HG03280 (cell line): ENCODE measurements around the gene RAD54L2.
A peak's percentile ranks its signal among the peaks of the same experiment; 100 is the strongest.
"Not testable (repeated sequence)": the region's sequence is repeated elsewhere in the genome, so short reads cannot be mapped to it uniquely, and the experiment has no call there.

Experiments used
- ATAC-seq: cut with Tn5 transposase; IDR thresholded peaks from one replicate; pipeline ENCODE4 v1.9.1; 2021; ENCODE audit warnings: mild to moderate bottlenecking, moderate library complexity; ENCODE audit not compliant: unreplicated experiment

Gene RAD54L2

DNA sequence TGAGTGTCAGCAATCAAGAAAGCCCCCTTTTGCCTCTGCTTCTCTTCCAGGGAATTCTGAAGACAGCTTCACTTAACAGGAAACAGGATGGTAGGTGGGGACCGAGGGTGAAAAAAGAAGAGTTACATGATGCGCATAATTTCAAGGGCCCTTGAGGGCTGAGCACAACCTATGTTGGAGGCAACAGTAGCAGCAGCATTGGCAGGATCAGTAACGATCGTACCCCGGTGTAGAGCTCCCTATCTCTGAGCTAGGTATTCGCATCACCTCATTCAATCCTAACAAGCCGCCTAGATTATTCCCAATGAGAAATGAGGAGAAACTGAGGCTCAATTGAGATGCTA, 432 bp upstream of the RAD54L2 start:
- no peak for ATAC-seq

DNA sequence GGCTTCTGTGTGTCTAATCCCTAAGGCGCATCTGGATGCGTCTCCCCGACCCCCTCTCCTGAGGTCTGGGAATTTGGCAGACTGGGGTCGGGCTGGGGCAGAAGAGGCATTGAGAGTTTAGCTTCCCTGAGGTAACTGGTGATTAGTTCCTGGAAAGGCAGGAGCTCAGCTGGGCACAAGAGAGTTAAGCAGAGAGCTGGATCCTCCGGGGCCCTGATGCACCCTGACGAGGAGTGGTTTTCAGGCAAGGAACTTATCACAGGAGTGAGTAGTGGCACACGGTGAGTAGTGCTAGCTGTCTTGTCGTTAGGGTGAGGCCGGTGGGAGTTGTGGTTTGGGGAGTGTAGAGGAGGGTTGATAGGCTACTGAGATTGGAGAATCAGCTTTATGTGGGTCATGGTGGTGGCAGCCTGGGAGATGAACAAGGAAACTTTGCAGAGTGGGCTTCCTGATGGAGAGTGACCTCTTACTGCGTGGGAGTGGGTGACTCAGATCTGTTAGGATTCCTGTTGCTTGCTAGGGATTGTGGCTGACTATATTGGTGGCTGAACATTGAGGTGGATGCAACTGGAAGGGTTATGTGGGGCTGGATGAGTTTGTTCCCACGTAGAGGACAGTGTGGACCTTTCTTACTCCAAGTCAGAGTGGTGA, 897 bp downstream of the RAD54L2 start:
- ATAC-seq, result peak; percentile 9

DNA sequence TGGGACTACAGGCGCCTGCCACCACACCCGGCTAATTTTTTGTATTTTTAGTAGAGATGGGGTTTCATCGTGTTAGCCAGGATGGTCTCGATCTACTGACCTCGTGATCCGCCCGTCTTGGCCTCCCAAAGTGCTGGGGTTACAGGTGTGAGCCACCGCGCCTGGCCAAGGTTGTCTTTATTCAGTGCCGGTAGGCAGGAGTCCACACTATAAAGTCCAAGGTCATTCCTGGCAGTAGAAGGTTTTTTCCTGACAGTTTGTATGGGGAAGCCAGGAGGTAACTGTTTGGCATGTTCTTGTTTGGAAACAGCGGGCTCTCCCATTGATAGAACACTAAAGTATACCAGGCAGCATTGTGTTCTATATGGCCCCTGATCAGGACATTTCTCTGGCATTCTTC, 4.1 kb downstream of the RAD54L2 start:
- not testable (repeated sequence) for ATAC-seq

DNA sequence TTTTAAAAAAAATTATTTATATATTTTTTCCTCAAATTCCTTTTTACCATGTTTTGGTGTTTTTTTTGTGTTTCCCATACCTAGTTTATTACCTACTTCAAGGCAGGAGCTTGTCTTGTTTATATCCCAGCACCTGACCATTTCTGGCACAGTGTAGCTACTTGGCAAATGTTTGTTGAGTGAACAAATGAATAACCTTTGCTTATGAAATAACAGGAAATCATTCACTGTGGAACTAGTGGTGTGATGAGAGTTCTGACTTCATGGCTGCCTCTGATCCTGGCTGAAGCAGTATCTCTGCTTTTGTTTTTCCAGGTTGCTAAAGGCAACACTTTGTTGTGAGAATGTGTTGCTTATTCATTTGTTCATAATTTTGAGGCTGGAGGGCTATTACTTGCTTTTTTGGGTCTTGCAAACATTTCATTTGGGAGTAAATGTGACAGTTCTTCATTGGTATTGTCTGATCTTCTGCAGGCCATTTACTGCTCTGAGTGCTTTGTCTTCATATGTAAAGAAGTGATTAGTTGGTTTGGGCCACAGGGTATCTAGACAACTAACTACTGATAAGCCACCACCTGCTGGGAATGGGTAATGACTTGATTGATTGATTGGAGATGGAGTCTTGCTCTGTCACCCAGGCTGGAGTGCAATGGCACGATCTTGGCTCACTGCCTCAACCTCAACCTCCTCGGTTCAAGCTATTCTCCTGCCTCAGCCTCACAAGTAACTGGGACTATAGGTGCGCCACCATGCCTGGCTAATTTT, 5.7 kb downstream of the RAD54L2 start:
- ATAC-seq, result no peak

DNA sequence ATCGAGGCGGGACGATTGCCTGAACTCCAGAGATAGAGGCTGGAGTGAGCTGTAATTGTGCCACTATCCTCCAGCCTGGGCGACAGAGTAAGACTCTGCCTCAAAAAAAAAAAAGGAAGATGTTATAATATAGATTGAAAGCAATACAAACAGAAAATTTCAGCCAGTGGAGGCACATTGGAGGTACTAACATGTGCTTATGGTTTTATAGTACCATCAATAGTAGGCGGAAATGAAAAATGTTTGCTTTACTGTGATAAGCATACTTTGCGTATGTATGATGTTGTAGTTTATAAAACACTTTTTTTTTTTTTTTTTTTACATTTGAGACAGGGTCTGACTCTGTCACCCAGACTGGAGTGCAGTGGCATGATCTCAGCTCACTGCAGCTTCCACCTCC, 8.8 kb downstream of the RAD54L2 start:
- no peak for ATAC-seq

DNA sequence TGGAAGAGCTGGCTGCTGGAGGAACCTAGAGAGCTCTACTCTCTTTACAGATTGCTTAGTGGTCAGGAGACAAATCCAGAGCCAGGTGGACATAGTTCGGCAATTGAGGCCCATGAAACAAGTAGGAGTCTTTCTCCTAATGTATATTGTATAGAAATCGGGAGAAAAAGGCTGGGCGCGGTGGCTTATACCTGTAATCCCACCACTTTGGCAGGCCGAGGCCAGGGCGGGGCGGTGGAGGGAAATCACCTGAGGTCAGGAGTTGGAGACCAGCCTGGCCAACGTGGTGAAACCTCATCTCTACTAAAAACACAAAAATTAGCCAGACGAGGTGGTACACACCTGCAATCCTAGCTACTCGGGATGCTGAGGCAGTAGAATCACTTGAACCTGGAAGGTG, 10.8 kb downstream of the RAD54L2 start:
- ATAC-seq, result no peak

DNA sequence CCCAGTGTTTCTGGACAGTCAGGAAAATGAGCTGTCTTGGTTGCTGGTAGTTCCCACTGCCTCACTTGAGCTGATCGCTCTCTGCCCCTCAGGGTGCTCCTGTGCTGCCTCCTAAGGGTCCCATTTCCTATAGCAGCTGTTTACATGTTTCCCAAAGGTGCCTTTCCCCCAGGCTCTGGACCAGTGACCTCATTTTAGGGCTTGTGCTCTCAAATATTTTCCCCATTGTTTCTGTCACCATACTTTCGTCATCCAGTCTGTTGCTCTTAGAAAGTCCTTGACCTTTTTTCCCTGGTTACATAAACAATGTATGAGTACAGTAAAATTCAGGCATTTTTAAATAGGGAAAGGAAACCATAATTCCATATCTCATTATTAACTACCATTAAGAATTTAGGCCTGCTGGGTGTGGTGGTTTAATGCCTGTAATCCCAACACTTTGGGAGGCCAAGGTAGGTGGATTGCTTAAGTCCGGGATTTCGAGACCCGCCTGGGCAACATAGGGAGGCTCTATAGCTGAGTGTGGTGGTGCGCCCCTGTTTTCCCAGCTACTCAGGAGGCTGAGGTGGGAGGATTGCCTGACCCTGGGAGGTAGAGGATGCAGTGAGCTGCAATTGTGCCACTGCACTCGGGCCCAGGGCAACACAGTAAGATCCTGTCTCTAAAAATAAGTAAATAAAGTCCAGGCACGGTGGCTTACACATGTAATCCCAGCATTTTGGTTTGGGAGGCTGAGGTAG, 11.7 kb downstream of the RAD54L2 start:
- no peak for ATAC-seq

DNA sequence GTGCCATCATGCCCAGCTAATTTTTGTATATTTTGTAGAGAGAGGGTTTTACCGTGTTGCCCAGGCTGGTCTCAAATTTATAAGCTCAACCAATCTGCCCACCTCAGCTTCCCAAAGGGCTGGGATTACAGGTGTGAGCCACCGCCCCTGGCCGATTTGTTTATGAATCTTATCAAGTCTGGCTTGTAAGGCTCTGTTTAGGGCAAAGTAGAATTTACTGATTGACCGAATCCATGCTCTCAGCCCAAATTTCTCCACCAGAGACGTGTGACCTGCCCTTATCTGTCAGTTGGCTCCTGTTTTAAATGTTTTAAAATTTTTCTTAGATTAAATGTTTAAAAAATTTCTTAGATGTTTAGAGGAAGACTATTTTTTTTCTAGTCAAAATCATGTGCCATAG, 19.5 kb downstream of the RAD54L2 start:
- no peak for ATAC-seq

DNA sequence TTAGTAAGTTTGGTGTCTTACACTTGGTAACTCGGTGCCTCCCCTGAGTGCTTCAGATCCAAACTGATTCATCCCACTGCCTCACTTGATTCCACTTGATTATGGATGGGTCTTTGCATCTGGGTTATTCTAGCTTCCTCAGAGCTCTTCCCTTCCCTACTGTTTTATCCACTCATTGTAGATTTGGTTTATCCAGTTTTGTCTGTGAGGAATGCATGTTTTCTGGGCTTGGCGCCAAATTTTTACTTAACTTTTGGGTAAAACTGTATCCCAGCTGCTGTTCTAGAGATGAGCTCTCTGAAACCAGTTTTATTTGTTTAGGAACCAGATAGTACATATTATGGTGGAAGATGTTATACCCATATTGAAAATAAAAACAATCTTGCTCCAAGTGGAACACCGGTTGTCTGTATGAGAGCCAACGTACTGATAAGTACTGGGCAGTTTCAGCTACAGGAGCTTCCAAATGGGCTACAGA, 20.9 kb downstream of the RAD54L2 start:
- no peak for ATAC-seq

DNA sequence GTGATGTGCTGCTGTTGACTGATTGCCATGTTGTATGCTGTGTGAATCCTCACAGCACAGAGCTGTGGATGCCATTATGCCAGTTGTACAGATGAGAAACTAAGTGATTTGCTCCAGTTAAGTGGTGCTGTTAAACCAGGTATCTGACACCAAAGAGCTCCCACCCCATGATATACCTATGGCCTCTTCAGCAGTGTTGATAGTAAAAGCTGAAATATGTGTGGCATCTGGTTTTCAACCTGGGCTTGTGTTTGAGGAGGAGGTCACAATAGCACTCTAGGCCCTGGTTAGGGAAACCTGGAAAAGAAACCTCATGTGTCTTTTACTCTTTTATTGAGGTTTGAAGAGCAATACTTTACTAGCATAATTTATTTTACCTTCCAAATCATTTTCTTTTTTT, 21.4 kb downstream of the RAD54L2 start:
- ATAC-seq, result no peak

DNA sequence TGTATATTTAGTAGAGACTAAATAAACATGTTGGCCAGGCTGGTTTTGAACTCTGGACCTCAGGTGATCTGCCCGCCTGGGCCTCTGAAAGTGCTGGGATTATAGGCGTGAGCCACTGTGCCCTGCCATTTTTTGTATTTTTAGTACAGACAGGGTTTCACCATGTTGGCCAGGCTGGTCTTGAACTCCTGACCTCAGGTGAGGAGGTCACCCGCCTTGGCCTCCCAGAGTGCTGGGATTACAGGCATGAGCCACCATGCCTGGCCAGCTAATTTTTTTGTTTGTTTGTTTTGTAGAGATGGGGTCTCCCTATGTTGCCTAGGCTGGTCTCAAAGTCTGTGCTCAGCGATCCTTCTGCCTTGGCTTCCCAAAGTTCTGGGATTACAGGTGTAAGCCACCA, 23.9 kb downstream of the RAD54L2 start:
- ATAC-seq, result not testable (repeated sequence)

DNA sequence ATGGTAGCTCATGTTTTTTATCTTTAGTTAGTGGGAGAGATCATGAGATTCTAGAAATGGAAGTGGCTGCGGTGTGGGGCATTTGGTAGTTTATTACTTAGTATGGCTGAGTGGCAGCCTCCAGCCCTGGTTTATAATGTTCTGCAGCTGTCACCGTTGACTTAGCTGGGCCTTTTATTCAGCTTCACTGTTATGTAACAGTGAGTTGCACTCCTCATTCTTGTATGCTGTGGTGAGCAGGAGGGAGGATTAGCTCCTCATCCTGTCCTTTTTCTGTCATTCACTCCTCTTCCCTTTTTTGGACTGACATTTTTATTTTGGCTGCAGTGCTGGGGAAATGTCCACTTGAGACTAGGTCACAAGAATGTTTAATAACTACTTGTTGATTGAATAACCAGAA, 29.5 kb downstream of the RAD54L2 start:
- ATAC-seq, result no peak

DNA sequence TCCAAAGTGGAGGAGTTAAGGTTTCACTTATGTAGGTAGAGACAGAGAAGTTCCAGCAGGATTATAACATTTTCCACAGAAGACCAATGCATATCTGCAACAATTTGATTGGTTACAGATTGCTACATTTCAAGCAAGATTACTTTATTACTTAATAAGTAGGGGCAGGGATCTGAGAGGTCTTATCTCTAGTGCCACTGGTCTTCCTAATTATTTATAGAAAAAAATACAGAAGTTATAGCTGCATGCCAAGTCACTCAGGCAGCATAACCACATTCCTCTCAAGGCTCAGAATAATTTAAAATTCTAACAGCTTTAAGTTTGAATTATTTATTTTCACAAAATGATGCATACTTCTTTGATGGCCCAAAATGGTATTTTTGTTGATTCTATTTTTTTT, 30.5 kb downstream of the RAD54L2 start:
- no peak for ATAC-seq

DNA sequence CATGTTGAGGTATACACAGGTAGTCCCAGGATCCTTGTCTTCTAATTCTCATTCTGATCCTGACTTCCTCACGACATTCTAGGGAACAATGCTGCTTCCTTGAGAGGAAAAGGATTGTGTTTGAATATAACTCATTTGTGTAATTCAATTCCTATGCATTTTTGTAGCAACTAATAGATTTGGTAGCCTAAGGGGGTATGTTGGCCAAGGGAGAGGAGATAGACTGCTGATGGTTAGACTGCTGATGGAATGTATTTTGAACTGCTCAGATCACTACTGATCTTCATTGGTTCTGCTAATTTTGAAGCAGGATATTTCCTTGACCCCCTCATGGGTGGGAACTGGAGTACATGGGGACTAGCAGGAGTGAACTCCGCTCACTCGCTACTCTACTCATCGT, 39.7 kb downstream of the RAD54L2 start:
- no peak for ATAC-seq

DNA sequence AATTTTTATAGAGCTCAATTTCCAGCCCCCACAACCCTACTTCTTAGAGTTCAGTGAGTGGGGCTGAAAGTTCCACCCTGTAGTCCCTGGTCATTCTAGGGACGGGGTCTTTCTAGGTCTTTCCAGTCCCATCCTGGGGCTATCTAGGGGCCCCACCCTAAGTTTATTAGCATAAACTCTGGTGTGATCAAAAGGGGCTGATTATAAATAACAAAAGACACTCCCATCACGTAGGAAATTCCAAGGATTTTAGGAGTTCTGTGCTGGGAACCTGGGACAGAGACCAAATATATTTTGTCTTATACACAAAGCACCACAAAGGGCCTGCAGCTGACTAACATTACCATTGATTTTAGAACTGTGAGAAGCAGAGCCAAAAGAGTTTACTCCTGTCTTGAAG, 41.9 kb downstream of the RAD54L2 start:
- no peak for ATAC-seq

DNA sequence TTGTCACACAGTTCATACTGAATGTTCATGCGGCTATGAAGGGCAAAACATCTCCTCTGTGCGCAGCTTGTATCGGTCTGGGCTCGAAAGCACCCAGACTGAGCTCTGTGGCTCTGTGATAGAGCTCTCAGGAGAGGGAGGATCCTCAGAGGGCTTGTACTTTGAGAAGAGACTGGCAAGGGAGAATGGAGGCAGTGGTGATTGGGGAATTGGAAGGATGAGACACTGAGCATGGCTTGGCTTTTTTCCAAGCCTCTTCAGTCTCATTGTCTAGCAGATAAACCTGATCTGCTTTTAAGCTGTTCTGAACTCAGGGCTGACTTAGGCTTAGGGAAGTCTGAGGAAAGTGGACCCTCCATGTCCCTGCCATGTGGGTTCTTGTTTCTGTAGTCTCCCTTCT, 43.0 kb downstream of the RAD54L2 start:
- ATAC-seq, result no peak

DNA sequence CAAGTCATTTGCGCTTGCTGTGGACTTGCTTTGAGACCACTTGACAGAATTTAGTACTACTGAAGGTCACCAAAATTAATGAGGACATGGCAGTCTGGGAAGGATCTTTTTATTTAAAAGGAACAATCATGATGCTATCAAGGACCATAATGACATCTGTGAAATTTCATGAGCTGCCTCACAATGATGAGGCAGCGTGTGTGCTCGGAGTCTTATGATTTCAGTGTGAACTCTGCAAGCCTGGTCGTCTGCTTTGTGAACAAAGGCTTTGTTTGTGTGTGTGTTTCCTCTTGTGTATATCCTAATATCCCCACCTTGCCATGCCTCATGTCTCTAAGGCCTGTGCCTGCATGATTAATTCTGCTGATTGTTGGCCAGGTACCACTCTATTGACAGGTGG, 46.7 kb downstream of the RAD54L2 start:
- no peak for ATAC-seq

DNA sequence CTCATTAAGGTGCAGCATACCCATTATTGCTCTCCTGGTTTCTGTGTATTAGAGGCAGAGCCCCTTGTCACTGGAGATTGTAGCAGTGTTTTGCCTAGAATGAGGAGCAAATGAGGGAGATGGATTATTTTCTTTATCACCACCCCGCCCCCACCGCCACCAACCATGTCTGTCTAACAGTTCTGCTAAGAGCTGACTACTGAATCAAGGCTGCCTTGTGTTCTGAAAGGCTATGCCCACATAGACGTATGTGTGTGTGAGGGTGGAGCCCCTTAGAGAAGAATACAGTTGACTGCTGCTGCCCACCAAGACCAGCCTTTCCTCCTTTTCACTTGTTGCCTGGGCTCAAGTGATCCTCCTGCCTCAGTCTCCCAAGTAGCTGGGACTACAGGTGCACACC, 47.4 kb downstream of the RAD54L2 start:
- ATAC-seq, result no peak
